ENCODE data around the gene ACCS.

DNA sequence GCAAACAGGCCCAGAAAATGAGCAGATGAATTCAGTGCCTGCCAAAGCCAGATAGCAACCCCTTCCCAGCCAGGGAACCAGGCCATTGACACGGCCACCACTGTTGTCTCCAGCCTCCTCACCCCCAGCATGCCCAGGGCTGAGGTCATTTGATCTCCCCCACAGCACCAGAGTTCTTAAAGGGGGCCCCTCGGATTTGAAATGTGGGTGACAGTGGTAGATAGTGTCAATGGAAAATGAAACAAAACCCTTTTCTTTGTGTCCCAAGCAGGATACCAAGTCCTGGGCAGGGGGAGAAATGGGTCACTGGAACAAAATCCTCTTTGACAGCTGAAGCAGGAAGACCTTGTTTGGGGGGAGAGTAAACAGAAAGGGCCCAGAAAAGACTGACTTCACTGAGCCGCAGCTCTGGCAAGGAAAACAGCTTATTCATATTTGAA lies 32.6 kb upstream of the ACCS start:
- TF ChIP-seq POLR2A (IDR thresholded peaks at IDR 0.05): no peak
- TF ChIP-seq, protein P1, sequence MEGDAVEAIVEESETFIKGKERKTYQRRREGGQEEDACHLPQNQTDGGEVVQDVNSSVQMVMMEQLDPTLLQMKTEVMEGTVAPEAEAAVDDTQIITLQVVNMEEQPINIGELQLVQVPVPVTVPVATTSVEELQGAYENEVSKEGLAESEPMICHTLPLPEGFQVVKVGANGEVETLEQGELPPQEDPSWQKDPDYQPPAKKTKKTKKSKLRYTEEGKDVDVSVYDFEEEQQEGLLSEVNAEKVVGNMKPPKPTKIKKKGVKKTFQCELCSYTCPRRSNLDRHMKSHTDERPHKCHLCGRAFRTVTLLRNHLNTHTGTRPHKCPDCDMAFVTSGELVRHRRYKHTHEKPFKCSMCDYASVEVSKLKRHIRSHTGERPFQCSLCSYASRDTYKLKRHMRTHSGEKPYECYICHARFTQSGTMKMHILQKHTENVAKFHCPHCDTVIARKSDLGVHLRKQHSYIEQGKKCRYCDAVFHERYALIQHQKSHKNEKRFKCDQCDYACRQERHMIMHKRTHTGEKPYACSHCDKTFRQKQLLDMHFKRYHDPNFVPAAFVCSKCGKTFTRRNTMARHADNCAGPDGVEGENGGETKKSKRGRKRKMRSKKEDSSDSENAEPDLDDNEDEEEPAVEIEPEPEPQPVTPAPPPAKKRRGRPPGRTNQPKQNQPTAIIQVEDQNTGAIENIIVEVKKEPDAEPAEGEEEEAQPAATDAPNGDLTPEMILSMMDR (IDR thresholded peaks at IDR 0.05): no peak
